GM18870 (cell line): ENCODE measurements around the gene BABAM2.
"Not testable (repeated sequence)": the region's sequence is repeated elsewhere in the genome, so short reads cannot be mapped to it uniquely, and the experiment has no call there.

Source experiments
- ATAC-seq: cut with Tn5 transposase; IDR thresholded peaks from one replicate; pipeline ENCODE4 v1.9.1; 2021; ENCODE audit warnings: moderate library complexity; ENCODE audit not compliant: unreplicated experiment

Gene BABAM2

GRCh38 chr2:27890146-27890923, at the start of gene BABAM2, which contains the start of gene RBKS:
Gene BABAM2, plus strand, starts transcription at chr2:27890729. Its CDS starts 3,828 bp downstream, at chr2:27894557.
Gene RBKS, minus strand, starts transcription at chr2:27890387. Its CDS starts 42 bp downstream, at chr2:27890345.
- peak; percentile 62 for ATAC-seq

- no peak for ATAC-seq
Observed at GRCh38 chr2:27842894-27843293, 47.6 kb upstream of the BABAM2 start.

- ATAC-seq = no peak
Observed at GRCh38 chr2:27843992-27844391, 46.5 kb upstream of the BABAM2 start.

GRCh38 chr2:27844821-27845255, 45.7 kb upstream of the BABAM2 start:
- no peak for ATAC-seq

- no peak for ATAC-seq
Observed at GRCh38 chr2:27847333-27847732, 43.2 kb upstream of the BABAM2 start.

GRCh38 chr2:27849558-27850205, 40.8 kb upstream of the BABAM2 start:
- no peak for ATAC-seq

- no peak for ATAC-seq
Observed at GRCh38 chr2:27852691-27853090, 37.8 kb upstream of the BABAM2 start.

GRCh38 chr2:27854229-27854862, 36.2 kb upstream of the BABAM2 start:
- no peak for ATAC-seq

GRCh38 chr2:27855476-27855875, 35.1 kb upstream of the BABAM2 start:
- no peak for ATAC-seq

- ATAC-seq = no peak
Observed at GRCh38 chr2:27856386-27856785, 34.1 kb upstream of the BABAM2 start.

GRCh38 chr2:27856956-27857355, 33.6 kb upstream of the BABAM2 start:
- no peak for ATAC-seq

GRCh38 chr2:27857417-27858172, 32.9 kb upstream of the BABAM2 start:
- no peak for ATAC-seq

GRCh38 chr2:27860111-27860510, 30.4 kb upstream of the BABAM2 start:
- ATAC-seq = no peak

- ATAC-seq = no peak
Observed at GRCh38 chr2:27863146-27863545, 27.4 kb upstream of the BABAM2 start.

GRCh38 chr2:27863955-27864354, 26.6 kb upstream of the BABAM2 start:
- ATAC-seq = not testable (repeated sequence)

- no peak for ATAC-seq
Observed at GRCh38 chr2:27866237-27866636, 24.3 kb upstream of the BABAM2 start.

- no peak for ATAC-seq
Observed at GRCh38 chr2:27869763-27870162, 20.8 kb upstream of the BABAM2 start.

GRCh38 chr2:27870724-27871123, 19.8 kb upstream of the BABAM2 start:
- ATAC-seq = no peak

GRCh38 chr2:27871802-27872201, 18.7 kb upstream of the BABAM2 start:
- no peak for ATAC-seq

GRCh38 chr2:27873091-27873490, 17.4 kb upstream of the BABAM2 start:
- no peak for ATAC-seq
